HG03064 (cell line): ENCODE results near the gene RPA3.
"Not testable (repeated sequence)": the region's sequence is repeated elsewhere in the genome, so short reads cannot be mapped to it uniquely, and the experiment has no call there.

Experiments
- ATAC-seq: cut with Tn5 transposase; IDR thresholded peaks from one replicate; pipeline ENCODE4 v1.9.1; 2021; ENCODE audit warnings: low read depth; ENCODE audit not compliant: unreplicated experiment

RPA3 gene

DNA sequence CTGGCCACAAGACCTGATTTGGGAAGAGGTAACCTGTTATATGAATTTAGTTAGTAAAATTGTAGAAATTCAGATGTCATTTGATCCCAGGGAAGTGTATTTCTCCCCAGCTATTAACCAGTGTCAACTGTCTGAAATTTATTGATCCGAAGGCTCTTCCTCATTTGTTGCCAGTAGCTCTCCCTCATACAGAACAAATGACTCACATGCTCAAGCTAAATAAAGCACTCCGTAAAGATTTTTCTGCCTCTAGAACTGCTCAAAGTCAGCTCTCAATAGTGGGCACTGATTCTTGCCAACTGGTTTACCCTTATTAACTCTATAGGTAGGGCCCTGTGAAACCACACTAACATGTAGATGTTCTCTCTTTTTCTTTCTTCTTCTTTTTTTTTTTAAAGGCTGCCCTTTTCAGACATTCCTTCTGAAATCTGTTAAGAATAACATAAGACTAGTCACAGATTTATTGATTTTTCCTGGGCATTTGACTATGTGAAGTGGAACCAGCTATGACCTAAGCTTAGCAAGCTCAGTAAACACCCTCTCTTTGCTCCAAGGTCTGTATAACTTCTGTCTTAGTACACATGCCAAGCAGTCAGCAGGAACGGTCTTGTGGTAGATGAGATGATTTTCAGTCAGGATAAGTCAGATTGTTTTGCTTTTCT is 21.8 kb downstream of the RPA3 start:
- ATAC-seq = no peak

DNA sequence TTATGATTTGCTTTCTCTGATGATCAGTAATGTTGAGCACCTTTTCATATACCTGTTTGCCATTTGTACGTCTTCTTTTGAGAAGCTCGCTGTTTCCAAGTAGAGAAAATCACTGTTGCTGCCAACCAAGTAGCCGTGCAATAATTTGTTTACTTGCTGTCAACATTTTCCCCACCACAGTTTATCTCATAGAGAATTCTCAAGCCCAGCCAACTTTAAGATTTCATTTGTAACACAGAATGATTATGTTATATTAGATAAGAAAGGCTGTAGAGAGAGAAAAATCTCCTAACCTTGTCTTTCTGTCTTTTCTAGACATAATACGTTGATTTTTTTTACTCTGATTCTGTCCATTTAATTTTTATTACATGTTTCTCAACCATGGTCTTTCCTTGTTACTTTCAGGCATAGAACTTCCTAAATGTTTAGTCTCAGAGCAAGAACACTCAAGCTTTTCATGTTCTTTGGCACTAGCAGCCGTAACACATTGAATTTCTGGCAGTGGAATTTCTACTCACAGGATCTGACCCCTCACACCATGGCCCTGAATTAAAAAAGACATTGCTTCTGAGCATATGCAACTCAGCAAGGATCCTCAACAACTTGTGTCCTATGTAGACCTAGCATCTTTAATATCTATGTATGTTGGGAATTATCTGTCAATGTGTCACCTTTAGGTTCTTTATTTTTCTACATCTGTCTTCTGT is 23.1 kb downstream of the RPA3 start:
- no peak for ATAC-seq

DNA sequence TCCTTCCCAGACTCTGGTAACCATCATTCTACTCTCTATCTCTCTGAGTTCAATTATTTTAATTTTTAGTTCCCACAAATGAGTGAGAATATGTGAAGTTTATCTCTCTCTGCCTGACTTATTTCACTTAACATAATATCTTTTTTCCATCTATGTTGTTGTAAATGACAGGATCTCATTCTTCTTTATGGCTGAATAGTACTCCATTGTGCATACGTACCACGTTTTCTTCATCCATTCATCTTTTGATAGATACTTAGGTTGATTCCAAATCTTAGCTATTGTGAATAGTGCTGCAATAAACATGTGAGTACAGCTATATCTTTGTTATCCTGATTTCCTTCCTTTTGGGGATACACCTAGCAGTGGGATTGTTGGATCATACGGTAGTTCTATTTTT is 23.9 kb downstream of the RPA3 start:
- ATAC-seq = no peak

DNA sequence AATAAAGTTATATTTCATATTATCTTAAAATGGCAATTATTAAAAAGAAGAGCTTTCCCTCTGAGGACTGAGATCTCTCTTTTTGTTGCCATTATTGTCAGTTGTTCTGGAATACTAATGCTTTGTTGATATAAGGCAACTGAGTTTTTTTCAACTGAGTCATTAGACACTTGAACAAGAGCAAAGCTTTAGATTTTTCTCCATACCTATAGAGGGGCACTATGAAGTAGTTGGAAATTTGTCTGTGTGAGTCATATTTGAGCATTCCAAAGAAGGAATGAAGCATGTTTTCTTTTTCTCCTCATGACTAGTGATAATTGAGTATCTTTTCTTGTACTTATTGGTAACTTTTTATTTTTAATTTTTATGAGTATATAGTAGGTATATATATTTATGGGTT is 24.5 kb downstream of the RPA3 start:
- ATAC-seq = no peak

DNA sequence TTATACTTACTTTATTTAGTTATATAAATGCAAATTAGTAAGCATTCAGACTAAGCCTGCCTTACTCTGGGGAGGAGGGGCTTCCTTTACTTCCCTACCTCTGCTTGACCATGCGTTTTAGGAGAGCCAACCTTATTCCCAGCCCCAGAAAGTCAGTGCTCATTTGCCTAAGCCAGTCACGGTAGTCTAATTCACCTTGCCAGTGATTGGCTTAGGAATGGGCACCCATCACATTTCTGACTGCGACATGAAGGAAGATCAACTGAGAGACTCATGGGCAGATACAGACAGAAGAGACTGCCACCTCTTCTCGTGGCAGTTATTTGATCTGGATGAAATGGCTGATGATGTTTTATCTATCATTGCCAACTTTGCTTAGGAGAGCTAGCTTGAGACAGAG is 29.5 kb downstream of the RPA3 start:
- ATAC-seq = no peak

DNA sequence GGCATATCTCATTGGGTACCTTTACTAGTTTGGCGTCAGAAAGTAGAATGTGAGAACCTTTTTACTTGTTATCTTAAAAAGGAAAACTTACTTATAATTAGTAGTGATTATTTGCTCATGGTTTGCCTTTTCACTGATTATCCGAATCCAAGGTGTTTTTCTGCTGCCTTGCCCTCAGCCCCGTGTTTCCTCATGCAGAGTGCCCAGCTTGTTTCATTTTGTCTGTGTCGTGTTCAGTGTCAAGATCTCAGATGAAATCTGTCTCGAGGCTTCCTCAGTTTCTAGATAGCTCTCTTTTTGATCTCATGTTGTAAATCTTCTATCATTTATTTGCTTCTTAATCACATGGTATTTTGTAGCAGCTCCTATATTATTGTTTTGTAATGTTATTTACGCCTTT is 30.1 kb downstream of the RPA3 start:
- no peak for ATAC-seq

DNA sequence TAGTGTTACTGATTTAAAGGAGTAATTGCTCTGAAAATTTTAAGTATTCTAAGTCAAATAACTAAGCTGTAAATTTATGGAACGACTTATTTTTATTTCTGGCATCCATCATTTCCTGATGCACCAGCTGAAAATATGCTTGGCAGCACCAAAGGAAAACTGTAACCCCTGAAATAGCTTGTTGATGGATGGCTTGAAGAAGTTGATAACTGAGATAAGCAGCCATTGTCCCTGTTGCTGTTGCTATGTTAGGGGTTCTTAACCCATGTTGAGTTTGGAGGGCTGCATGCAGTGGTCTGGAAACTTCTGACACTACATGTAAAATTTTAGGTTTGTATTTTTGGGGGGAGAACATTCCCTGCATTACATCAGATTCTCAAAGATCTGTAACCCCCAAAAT is 30.6 kb downstream of the RPA3 start:
- ATAC-seq = no peak

DNA sequence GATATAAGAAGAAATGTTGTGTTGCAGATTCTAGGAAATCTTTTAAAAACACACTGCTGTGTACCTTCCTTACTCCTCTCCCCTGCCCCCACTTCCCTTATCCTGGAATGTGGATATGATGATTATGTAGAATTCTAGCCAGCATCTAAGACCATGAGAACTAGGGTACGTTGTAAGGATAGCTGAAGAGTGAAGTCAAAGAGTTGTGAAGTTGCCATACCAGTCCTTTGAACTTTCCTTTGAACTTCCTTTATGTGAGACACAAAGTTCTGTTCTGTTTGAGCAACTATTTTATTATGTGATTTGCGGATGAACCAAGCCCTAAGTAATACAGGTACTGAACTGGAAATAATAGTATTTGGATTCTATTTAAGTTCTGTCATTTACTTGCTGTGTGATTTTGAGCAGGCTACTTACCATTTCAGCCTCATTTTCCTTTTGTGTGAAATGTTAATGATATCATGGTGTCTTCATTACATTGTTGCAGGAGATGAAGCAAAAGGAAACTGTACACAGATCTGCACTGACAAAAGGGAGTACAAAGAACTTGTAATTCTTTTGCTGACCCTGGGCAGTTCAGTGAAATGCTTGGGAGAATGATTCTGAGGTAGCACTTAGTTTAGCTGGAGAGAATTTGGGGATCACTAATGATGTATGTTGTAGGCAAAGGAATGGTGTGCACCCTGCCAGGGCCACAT is 31.4 kb downstream of the RPA3 start:
- ATAC-seq = no peak

DNA sequence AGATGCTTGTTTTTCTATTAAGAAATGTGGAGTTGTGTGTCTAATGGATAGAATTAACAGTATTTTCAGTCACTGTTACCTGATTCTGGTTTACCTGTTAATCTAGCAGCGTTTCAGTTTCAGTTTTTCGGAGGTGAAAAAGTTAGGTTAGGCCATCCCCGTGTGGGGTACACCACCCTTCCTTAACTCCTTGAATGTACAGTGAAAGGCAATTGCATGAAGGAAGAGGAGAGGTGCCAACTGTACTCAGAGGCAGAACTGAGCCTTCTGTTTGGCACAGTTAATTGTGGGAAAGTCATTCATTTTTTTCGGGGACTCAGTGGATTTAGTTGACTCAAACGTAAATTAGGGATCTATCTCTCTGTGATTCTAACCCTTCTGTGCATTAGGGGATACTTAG is 35.5 kb downstream of the RPA3 start:
- no peak for ATAC-seq

DNA sequence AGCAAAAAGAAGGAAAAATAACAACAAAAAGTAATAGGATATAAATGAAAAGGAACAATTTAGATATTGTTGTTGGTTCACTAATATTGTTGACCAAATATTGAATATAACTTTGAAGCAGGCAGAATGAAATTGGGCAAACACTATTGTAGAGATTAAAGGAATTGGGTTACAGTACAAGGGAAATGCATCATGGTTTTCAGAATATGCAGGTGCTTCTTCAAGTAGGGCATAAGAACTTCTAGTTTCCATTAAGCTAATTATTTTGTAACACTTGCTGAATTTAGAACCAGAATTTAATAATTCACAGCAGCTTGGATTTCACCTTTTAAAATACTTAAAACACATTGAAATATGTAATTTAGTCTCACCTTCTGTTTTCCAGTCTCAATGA is 36.5 kb downstream of the RPA3 start:
- ATAC-seq = no peak

DNA sequence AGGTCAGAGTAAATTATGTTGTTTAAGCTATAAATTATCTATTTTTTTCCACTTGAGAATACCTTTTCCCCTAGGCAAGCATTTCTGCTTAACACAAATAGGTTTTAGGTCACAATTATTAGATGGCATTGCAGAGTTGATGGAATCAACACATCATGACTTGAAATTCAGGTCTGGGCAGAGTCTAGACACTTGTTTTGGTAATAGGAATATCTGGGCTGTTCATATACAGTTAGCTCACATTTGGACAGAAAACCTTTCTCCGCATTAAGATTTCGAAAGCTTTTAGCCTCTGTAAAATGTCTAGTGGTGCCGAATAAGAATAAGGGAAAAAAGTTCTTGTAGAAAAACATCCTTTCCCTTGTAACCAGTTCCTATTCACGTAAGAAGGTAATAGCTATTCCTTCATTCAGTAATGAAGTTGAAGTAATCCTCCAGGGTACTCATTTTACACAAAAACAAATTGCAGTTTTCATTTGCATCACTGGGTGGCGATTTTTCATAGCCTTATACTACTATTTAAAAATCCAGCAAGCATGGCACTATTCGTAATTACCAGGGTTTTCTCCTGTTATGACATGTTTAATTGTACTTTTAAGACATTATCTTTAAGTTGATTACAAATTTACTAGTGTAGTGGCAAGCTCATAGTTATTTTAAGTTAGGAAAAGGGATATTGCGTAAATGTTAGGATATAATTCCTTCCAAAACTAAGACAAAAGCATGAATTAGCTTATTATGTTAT is 37.0 kb downstream of the RPA3 start:
- peak; percentile 87 for ATAC-seq

DNA sequence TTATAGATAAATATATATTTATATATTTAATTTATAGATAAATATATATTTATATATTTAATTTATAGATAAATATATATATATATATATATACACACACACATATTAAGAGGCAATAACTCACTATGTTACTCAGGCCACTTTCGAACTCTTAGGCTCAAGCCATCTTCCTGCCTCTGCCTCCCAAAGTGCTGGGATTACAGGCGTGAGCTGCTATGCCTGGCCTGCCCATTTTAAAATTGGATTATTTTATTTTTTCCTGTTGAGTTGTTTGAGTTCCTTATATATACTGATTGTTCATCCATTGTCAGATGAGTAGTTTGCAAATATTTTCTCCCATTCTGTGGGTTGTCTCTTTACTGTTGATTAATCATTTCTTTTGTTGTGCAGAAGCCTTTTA is 38.8 kb downstream of the RPA3 start:
- not testable (repeated sequence) for ATAC-seq

DNA sequence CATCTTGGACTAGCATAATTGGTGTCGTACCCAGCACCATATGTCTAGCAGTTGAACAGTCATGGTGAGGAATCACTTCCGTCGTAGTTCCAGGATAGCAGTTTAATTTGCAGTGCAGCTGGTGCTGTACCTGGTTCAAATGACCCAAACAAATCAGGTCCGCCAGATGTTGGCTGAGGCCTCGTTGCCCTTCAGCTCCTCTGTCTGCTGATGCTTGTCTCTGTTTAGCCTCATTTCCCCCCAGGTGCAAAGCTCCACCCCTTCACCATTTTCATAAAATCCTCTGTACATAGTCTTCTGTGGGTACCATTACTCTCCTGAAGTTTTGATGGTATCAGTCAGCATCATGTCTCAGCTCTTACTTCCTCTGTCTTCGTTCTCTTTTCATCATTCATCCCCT is 42.7 kb downstream of the RPA3 start:
- no peak for ATAC-seq

DNA sequence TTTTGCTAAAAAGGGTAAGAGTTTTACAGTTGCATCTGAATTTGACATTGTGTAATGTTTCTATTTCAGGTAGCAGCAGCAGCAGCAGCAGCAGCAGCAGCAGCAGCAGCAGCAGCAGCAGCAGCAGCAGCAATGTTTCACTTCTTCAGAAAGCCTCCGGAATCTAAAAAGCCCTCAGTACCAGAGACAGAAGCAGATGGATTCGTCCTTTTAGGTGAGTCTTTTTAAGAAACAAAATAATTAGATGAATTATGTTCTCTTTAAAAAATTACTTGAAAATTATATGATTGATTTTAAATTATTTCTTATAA is 45.2 kb downstream of the RPA3 start:
- ATAC-seq = no peak

DNA sequence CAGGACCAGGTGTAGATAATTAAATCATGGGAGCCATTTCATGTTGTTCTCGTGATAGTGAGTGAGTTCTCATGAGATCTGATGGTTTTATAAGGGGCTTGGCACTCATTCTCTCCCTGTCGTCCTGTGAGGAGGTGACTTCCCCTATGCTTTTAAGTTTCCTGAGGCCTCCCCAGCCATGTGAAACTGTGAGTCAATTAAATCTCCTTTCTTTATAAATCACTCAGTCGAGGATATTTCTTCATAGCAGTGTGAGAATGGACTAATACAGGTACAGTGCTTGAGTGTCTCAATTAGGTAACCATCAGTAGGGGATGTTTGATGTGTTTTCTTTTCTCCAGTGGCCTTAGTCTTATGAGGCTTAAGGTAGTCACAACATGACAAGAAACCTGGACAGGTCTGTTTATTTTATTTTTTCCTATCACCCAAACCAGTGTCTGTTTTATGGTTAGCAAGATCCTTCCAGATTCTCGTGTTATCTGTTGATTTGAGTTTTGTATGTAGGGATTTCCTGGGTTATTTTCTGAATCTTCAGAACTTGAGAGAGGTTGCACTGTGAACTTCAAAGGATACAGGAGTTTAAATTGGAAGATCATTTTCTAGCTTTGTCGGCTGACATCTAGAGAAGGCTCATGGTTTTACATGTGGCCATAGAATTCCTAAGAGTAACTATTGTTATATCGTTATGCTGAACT is 45.7 kb downstream of the RPA3 start:
- no peak for ATAC-seq

DNA sequence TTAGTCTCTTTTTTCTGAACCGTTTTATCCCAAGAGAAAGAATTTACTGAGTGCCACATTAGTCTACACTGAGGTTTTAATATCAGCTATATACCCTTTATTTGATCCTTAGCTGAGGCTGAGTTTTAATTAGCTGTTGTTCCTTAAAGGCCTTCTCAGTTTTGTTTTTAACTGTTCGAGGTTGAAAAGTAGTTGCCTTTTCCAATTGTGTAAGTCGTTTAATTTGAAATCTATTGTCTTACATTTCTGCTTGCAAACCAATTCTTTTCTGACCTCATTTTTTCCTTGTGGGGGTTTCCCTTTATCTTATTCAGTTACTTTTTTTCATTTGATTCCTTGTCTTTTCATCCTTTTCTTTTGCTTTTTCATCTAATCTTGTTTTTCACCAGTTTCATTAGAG is 47.0 kb downstream of the RPA3 start:
- no peak for ATAC-seq

DNA sequence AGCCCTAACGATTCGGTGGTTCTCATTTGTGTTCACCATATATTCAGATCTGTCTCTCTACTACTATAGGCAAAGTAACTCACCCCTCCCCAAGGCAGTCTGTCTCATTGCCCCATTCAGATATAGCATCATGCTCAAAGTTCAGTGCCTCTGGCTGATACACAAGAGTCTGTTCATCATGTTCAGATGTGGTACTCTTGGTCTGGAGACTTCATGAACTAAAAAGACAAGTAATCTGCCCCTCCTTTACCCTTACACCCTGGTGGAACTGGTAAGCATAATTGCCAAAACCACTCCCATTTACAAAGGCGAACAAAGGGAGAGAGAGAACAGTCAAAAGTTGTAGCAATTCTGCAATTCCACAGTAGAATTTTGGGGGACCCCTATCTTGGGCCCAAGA is 47.9 kb downstream of the RPA3 start:
- ATAC-seq = no peak

DNA sequence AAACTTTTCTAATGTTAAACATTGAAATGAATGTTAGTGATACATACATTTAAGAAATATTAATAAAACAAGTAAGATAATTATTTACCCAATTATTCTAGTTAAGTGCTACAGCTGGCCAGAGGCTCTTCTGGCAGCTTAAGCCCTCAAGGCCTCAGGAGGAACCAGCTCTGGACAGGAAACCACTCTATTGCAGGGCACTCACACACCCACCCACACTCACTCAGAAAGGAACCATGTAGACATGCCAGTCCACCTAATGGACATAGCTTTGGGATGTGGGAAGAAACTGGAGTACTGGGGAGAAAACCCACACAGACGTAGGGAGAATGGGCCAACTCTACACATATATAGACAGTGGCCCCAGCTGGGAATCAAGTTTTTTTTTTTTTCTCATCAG is 49.7 kb downstream of the RPA3 start:
- ATAC-seq = no peak

DNA sequence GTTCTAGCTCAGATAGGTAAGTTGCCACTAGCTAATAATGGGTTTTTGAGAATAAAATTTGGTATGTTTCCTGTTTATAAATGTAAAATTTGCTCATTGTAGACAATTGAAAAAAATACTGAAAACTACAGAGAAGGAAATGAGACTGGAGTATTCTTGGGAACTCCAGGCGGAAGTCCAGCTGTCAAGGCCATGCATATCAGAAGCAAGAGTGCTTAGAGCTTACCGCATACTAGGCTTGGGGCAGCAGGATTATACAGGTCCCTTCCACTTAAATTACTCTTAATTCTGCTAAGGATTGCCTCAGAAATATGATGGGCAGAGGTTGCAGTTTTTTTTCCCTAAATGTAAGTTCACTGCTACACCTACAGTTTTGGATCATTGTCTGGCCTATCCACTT is 51.2 kb downstream of the RPA3 start:
- ATAC-seq = no peak

DNA sequence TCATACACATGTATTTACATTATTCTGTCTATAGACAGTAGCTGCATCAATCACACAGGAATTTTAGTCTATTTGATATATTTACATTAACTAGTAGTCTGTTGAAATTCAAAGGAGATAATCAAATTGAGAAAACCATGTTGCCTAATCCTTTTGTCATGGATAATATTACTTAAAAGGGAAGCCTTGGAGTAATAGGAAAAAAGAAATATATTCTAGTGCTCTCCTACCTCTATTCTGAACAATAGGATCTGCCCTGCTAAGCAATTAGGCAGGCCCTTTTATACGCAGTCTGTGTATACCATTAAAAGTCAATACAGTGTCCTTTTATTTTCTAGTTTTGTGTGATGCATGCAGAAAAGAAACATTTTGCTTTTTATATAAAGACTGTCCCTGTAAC is 53.4 kb downstream of the RPA3 start:
- ATAC-seq = no peak

DNA sequence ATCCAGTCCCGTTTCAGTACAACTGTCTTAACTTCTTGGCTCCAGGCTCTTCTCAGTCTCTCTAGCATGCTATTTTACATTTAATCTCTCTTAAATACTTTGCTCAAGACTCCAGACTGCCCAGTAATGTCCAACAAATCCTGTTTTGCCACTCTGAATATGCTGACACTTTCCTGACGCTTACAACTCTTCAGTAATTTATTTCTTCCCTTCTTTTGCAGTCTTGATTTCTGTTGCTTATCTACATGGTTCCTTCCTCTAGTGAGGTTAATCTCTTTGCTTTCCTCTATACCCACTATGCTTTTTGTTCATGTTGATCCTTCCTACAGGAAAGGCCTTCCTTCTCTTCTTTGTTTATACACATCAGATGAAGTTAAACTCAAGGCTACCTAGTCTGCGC is 54.1 kb downstream of the RPA3 start:
- no peak for ATAC-seq
